GM12864 (cell line): ENCODE data around the gene PEMT.

Experiments
- DNase-seq: peaks from one replicate; pipeline ENCODE4 v3.0.0-alpha.2; 2011; ENCODE audit warnings: low read depth
- H3K4me3 ChIP-seq: 2 replicates; pipeline ENCODE4 v1.5.1; 2011; ENCODE audit warnings: mild to moderate bottlenecking, low read depth, low read length, control low read depth
- CTCF ChIP-seq: IDR thresholded peaks from 2 replicates; pipeline ENCODE4 v1.5.1; 2011; ENCODE audit warnings: low read depth, mild to moderate bottlenecking, moderate library complexity, low read length, control low read depth, inconsistent platforms; ENCODE audit errors: missing control alignments

Gene PEMT

GRCh38 chr17:17546399-17547185 lies 44.9 kb downstream of the PEMT start:
- no peak for TF ChIP-seq CTCF
- H3K4me3 ChIP-seq = no peak overlapping the region
- DNase-seq = no peak

GRCh38 chr17:17545984-17546383 lies 45.5 kb downstream of the PEMT start:
- no peak for DNase-seq
- H3K4me3 ChIP-seq = no peak overlapping the region
- no peak for TF ChIP-seq CTCF

- no peak for DNase-seq
- H3K4me3 ChIP-seq = no peak overlapping the region
- no peak for TF ChIP-seq CTCF
These were observed 46.3 kb downstream of the PEMT start for GRCh38 chr17:17545031-17545820.

GRCh38 chr17:17542906-17543635 lies 48.4 kb downstream of the PEMT start:
- DNase-seq = no peak
- no peak overlapping the region for H3K4me3 ChIP-seq
- TF ChIP-seq CTCF = no peak

GRCh38 chr17:17541640-17542001 lies 49.9 kb downstream of the PEMT start:
- no peak overlapping the region for H3K4me3 ChIP-seq
- TF ChIP-seq CTCF = no peak
- no peak for DNase-seq

- H3K4me3 ChIP-seq = no peak overlapping the region
- TF ChIP-seq CTCF = no peak
- DNase-seq = no peak
These were observed 50.4 kb downstream of the PEMT start for GRCh38 chr17:17540935-17541639.
